ENCODE data around the gene PEX14.

PEX14 gene

GRCh38 chr1:10480614-10481013 lies 5.9 kb downstream of the PEX14 start:
- H3K27me3 ChIP-seq (ENCODE audit: low read depth, low read length): no peaks in the 10 kb centered on the region
- H3K4me1 ChIP-seq (ENCODE audit: low read length): peaks cover 6% of the 10 kb centered on the region; the same call in 1 of the 2 replicates
- H3K9me3 ChIP-seq (ENCODE audit: insufficient read depth, low read length): no peaks in the 10 kb centered on the region
- no peak overlapping the region for H3K4me3 ChIP-seq (ENCODE audit: low read length)
- peaks cover 24% of the 10 kb centered on the region for H3K79me2 ChIP-seq (ENCODE audit: low read length)
- no peaks in the 10 kb centered on the region for H4K20me1 ChIP-seq (ENCODE audit: insufficient read depth, low read length)
- no peak overlapping the region for H3K9ac ChIP-seq (ENCODE audit: low read length)
- H3K4me2 ChIP-seq (ENCODE audit: low read length): no peak overlapping the region
- TF ChIP-seq EZH2phosphoT487 (IDR thresholded peaks at IDR 0.05; ENCODE audit: low read depth) (no peak), CTCF (IDR thresholded peaks at IDR 0.05; ENCODE audit: low read depth, low read length) (no peak)
- H2AFZ ChIP-seq (ENCODE audit: low read depth, low read length): no peak overlapping the region
- H3K27ac ChIP-seq (ENCODE audit: low read length): no peak overlapping the region
- no peaks in the 10 kb centered on the region for H3K36me3 ChIP-seq (replicated peaks; ENCODE audit: low read depth, low read length)

- Histone ChIP-seq H3K36me3 (replicated peaks; ENCODE audit: low read depth, low read length) (no peaks in the 10 kb centered on the region), H3K9ac (ENCODE audit: low read length) (no peak overlapping the region), H3K9me3 (ENCODE audit: insufficient read depth, low read length) (no peaks in the 10 kb centered on the region), H3K4me3 (ENCODE audit: low read length) (no peak overlapping the region), H3K4me2 (ENCODE audit: low read length) (no peak overlapping the region), H3K4me1 (ENCODE audit: low read length) (peaks cover 2% of the 10 kb centered on the region; the same call in 1 of the 2 replicates), H3K27me3 (ENCODE audit: low read depth, low read length) (no peaks in the 10 kb centered on the region), H2AFZ (ENCODE audit: low read depth, low read length) (no peak overlapping the region), H3K27ac (ENCODE audit: low read length) (no peak overlapping the region), H4K20me1 (ENCODE audit: insufficient read depth, low read length) (no peaks in the 10 kb centered on the region), H3K79me2 (ENCODE audit: low read length) (peaks cover 8% of the 10 kb centered on the region; the same call in 1 of the 2 replicates)
- TF ChIP-seq EZH2phosphoT487 (IDR thresholded peaks at IDR 0.05; ENCODE audit: low read depth): no peak
- no peak for TF ChIP-seq CTCF (IDR thresholded peaks at IDR 0.05; ENCODE audit: low read depth, low read length)
These were observed 9.8 kb downstream of the PEX14 start for GRCh38 chr1:10484521-10484920.

- Histone ChIP-seq H3K4me1 (ENCODE audit: low read length) (peaks cover 6% of the 10 kb centered on the region), H4K20me1 (ENCODE audit: insufficient read depth, low read length) (no peaks in the 10 kb centered on the region), H3K4me2 (ENCODE audit: low read length) (no peak overlapping the region), H3K36me3 (replicated peaks; ENCODE audit: low read depth, low read length) (no peaks in the 10 kb centered on the region), H3K27me3 (ENCODE audit: low read depth, low read length) (no peaks in the 10 kb centered on the region), H3K27ac (ENCODE audit: low read length) (no peak overlapping the region), H3K9ac (ENCODE audit: low read length) (no peak overlapping the region), H2AFZ (ENCODE audit: low read depth, low read length) (no peak overlapping the region), H3K79me2 (ENCODE audit: low read length) (peaks cover 8% of the 10 kb centered on the region), H3K4me3 (ENCODE audit: low read length) (no peak overlapping the region), H3K9me3 (ENCODE audit: insufficient read depth, low read length) (no peaks in the 10 kb centered on the region)
- TF ChIP-seq CTCF (IDR thresholded peaks at IDR 0.05; ENCODE audit: low read depth, low read length) (no peak), EZH2phosphoT487 (IDR thresholded peaks at IDR 0.05; ENCODE audit: low read depth) (no peak)
These were observed 14.7 kb downstream of the PEX14 start for GRCh38 chr1:10489291-10490055.

GRCh38 chr1:10490286-10490970 lies 15.7 kb downstream of the PEX14 start:
- H3K27me3 ChIP-seq (ENCODE audit: low read depth, low read length): no peaks in the 10 kb centered on the region
- H3K4me1 ChIP-seq (ENCODE audit: low read length): peaks cover 15% of the 10 kb centered on the region
- no peaks in the 10 kb centered on the region for H3K36me3 ChIP-seq (replicated peaks; ENCODE audit: low read depth, low read length)
- no peaks in the 10 kb centered on the region for H3K9me3 ChIP-seq (ENCODE audit: insufficient read depth, low read length)
- TF ChIP-seq CTCF (IDR thresholded peaks at IDR 0.05; ENCODE audit: low read depth, low read length) (no peak), EZH2phosphoT487 (IDR thresholded peaks at IDR 0.05; ENCODE audit: low read depth) (no peak)
- H4K20me1 ChIP-seq (ENCODE audit: insufficient read depth, low read length): peaks cover 6% of the 10 kb centered on the region
- peaks cover 2% of the 10 kb centered on the region for H3K79me2 ChIP-seq (ENCODE audit: low read length)
- no peak overlapping the region for H3K9ac ChIP-seq (ENCODE audit: low read length)
- H2AFZ ChIP-seq (ENCODE audit: low read depth, low read length): no peak overlapping the region
- H3K4me2 ChIP-seq (ENCODE audit: low read length): no peak overlapping the region
- H3K27ac ChIP-seq (ENCODE audit: low read length): no peak overlapping the region
- no peak overlapping the region for H3K4me3 ChIP-seq (ENCODE audit: low read length)

Measured in OCI-LY3 (cell line).